K562 (cell line): ENCODE data around the gene TMEM135. TPM values are rescaled to one million over a fixed set of nuclear protein-coding genes. Genes with fewer than 3 reads are reported as not detected.

Experiments
- ATAC-seq: fragments of 200-7000 bp; cut with Tn5 transposase; 3 replicates; pipeline ENCODE4 v1.9.1; 2020; ENCODE audit warnings: moderate library complexity
- BruUV-seq: library from RNA; stranded (reverse); fragments of 400-500 nt; replicated peaks from 2 replicates; lab custom pipeline; 2021; lab: Mats Ljungman, UMichigan
- CTCF ChIA-PET: fragments of 300-600 bp; formaldehyde crosslinking; extraction: SDS; loops from one replicate; lab custom pipeline; 2021; ENCODE audit warnings: low intra/inter-chr PET ratio; lab: Yijun Ruan, JAX
- POLR2A ChIA-PET: fragments of 300-600, 350-650 bp; sonication (Branson Sonifier 250); formaldehyde crosslinking; extraction: SDS; loops from one replicate; lab custom pipeline; 2021; ENCODE audit warnings: antibody characterized with exemption, inconsistent platforms; lab: Yijun Ruan, JAX
- DNase-seq, 4 experiments: peaks; one replicate each; pipeline versions ENCODE4 v3.0.0 to v3.0.0-alpha.2; 2011 to 2018; ENCODE audit warnings: low spot score in 3 of 4, mixed read lengths in 3 of 4; ENCODE audit errors: extremely low read depth in 1 of 4
- FAIRE-seq: peaks from 2 replicates; lab custom pipeline; 2011; peaks lifted over from hg19 to GRCh38; lab: Jason Lieb, UNC
- H2AFZ ChIP-seq: 2 replicates; pipeline ENCODE4 v1.6.0; 2011; ENCODE audit warnings: low read depth, low read length, control low read depth, inconsistent platforms
- H3K27ac ChIP-seq: fragments of 200-600 bp; 3 replicates; pipeline ENCODE4 v1.8.0; 2011; ENCODE audit warnings: low read depth, mild to moderate bottlenecking, control low read depth, inconsistent platforms, low read length, moderate library complexity, mixed read lengths; ENCODE audit errors: extremely low read depth
- H3K27me3 ChIP-seq, 2 experiments: fragments of 300-600 bp in 1 of 2; 2 replicates in 1 of 2; 3 replicates in 1 of 2; pipeline versions ENCODE4 v1.6.0 to v1.8.0; 2011; ENCODE audit warnings: inconsistent platforms in 2 of 2, low read length in 2 of 2, mild to moderate bottlenecking in 1 of 2, mixed read lengths in 1 of 2, moderate library complexity in 1 of 2; ENCODE audit not compliant: control insufficient read depth in 2 of 2, insufficient read depth in 2 of 2
- H3K36me3 ChIP-seq: fragments of 300-600 bp; 3 replicates; pipeline ENCODE4 v1.8.0; 2011; ENCODE audit warnings: mild to moderate bottlenecking, low read length, inconsistent platforms; ENCODE audit not compliant: control insufficient read depth, insufficient read depth
- H3K4me1 ChIP-seq, 2 experiments: fragments of 200-600 bp in 1 of 2; replicated peaks in 1 of 2; 2 replicates in 1 of 2; 3 replicates in 1 of 2; pipeline versions ENCODE4 v1.5.1 to v1.8.0; 2011; ENCODE audit warnings: inconsistent platforms in 2 of 2, low read length in 2 of 2, mild to moderate bottlenecking in 1 of 2, mixed read lengths in 1 of 2, moderate library complexity in 1 of 2; ENCODE audit not compliant: control insufficient read depth in 2 of 2, insufficient read depth in 2 of 2
- H3K4me2 ChIP-seq: 2 replicates; pipeline ENCODE4 v1.6.1; 2011; ENCODE audit warnings: low read length, control low read depth, inconsistent platforms, mixed read lengths; ENCODE audit not compliant: insufficient read depth
- H3K4me3 ChIP-seq: fragments of 200-600 bp; sonication (generic), shearing (Covaris generic); 2 replicates; pipeline ENCODE4 v1.5.1; 2016; ENCODE audit warnings: control low read depth, inconsistent platforms
- H3K79me2 ChIP-seq: fragments of 200-600 bp; 3 replicates; pipeline ENCODE4 v1.8.0; 2011; ENCODE audit warnings: low read length, inconsistent platforms; ENCODE audit not compliant: control insufficient read depth, insufficient read depth
- H3K9ac ChIP-seq, 2 experiments: 2 replicates each; pipeline versions ENCODE4 v1.6.0 to v1.6.1; 2011; ENCODE audit warnings: low read depth in 2 of 2, low read length in 2 of 2, control low read depth in 1 of 2, inconsistent platforms in 1 of 2, mild to moderate bottlenecking in 1 of 2, mixed read lengths in 1 of 2; ENCODE audit not compliant: insufficient read depth in 1 of 2
- H3K9me1 ChIP-seq: one replicate; pipeline ENCODE4 v1.6.0; 2011; ENCODE audit warnings: inconsistent platforms, mild to moderate bottlenecking, low read length, moderate library complexity; ENCODE audit not compliant: control insufficient read depth, insufficient read depth
- H3K9me3 ChIP-seq: replicated peaks from 2 replicates; pipeline ENCODE4 v1.5.1; 2011; ENCODE audit warnings: low read depth, low read length, inconsistent platforms; ENCODE audit not compliant: control insufficient read depth, insufficient read depth
- H4K20me1 ChIP-seq: replicated peaks from 2 replicates; pipeline ENCODE4 v1.6.1; 2011; ENCODE audit warnings: low read length, inconsistent platforms, mixed read lengths; ENCODE audit not compliant: control insufficient read depth, insufficient read depth
- CTBP1 ChIP-seq: fragments of 450-650 bp; IDR thresholded peaks from 2 replicates; pipeline ENCODE4 v1.6.1; 2016; ENCODE audit warnings: borderline replicate concordance
- IRF2 ChIP-seq: sonication (generic); formaldehyde crosslinking; IDR thresholded peaks from 2 replicates; pipeline ENCODE4 v1.8.1; 2022; ENCODE audit warnings: mild to moderate bottlenecking, missing genetic modification reagents
- MAFF ChIP-seq: IDR thresholded peaks from 2 replicates; pipeline ENCODE4 v1.6.1; 2012; ENCODE audit warnings: low read length, improper control_type of control experiment
- MYBL2 ChIP-seq, 2 experiments: fragments of 450-650 bp in 1 of 2; sonication (generic) in 1 of 2; formaldehyde crosslinking in 1 of 2; IDR thresholded peaks; 2 replicates each; pipeline versions ENCODE4 v1.6.1 to v1.8.1; 2017 to 2022; ENCODE audit warnings: borderline replicate concordance in 1 of 2, inconsistent platforms in 1 of 2, low read depth in 1 of 2, mild to moderate bottlenecking in 1 of 2, missing genetic modification reagents in 1 of 2, moderate library complexity in 1 of 2
- NFE2 ChIP-seq: IDR thresholded peaks from 2 replicates; pipeline ENCODE4 v1.6.1; 2014; ENCODE audit warnings: antibody characterized with exemption, low read depth
- RBM39 ChIP-seq: fragments of 200-400 bp; formaldehyde crosslinking; optimal IDR thresholded peaks from 2 replicates; pipeline ENCODE3; 2018; ENCODE audit warnings: low read depth, low read length
- TCF3 ChIP-seq: sonication (generic); formaldehyde crosslinking; IDR thresholded peaks from 2 replicates; pipeline ENCODE4 v1.4.0; 2020; ENCODE audit warnings: mild to moderate bottlenecking, missing genetic modification reagents
- ZNF766 ChIP-seq: fragments of 200-800 bp; sonication (Bioruptor generic); conservative IDR thresholded peaks from 2 replicates; pipeline ENCODE4 v1.6.1; 2016; ENCODE audit warnings: missing genetic modification characterization, missing compliant biosample characterization
- WGBS: fragments of 100-300 bp; shearing (Covaris generic); methylation state at CpG from one replicate; pipeline ENCODE4 v1.1.6; 2016; ENCODE audit warnings: low coverage, mixed read lengths; ENCODE audit not compliant: insufficient coverage; ENCODE audit errors: missing lambda C conversion rate; 5-methylcytosine and 5-hydroxymethylcytosine counted together
- in situ Hi-C: fragments of 300-500 bp; cut with MboI; formaldehyde crosslinking; loops from 4 replicates; pipeline ENCODE4 v1.15.0; 2018; ENCODE audit warnings: inconsistent platforms, mixed read lengths
- intact Hi-C: fragments of 100-400 bp; cut with micrococcal nuclease; formaldehyde crosslinking; loops from 2 replicates; pipeline ENCODE4 v1.14.2; 2022
- polyA plus RNA-seq, 8 experiments: library from polyadenylated mRNA; depleted of rRNA in 4 of 8; stranded (reverse) in 5 of 8; unstranded in 3 of 8; fragments of >200 nt; fragmentation: Nextera tagmentation in 2 of 8; fragmentation: Illumina TruSeq in 1 of 8; extraction: Ambion mirVana in 2 of 8; extraction: Trizol in 1 of 8; gene quantifications; 2 replicates each; pipeline versions ENCODE4 v1.2.1 to v1.2.3, GENCODE V29; 2011 to 2014; ENCODE audit warnings: inconsistent platforms in 1 of 8, missing spikeins in 1 of 8
- total RNA-seq, 7 experiments: library from RNA; depleted of rRNA in 6 of 7; stranded (reverse); fragments of >200 nt in 6 of 7; fragmentation: Illumina TruSeq in 2 of 7; extraction: Trizol in 2 of 7; gene quantifications; 2 replicates each; pipeline versions ENCODE4 v1.2.1 to v1.2.3, GENCODE V29; 2011 to 2021; ENCODE audit warnings: low replicate concordance in 1 of 7
- TF ChIP-seq, protein P1 (sequence below): fragments of 250-450 bp; sonication (Bioruptor Pico); IDR thresholded peaks from 2 replicates; pipeline ENCODE4 v1.5.0; 2020; ENCODE audit warnings: mild to moderate bottlenecking, borderline replicate concordance
- TF ChIP-seq, protein P2 (sequence below): sonication (generic); formaldehyde crosslinking; IDR thresholded peaks from 2 replicates; pipeline ENCODE4 v1.8.0; 2022; ENCODE audit warnings: mild to moderate bottlenecking, missing genetic modification reagents, borderline replicate concordance
- TF ChIP-seq, protein P3 (sequence below): fragments of 200-800 bp; sonication (Bioruptor generic); IDR thresholded peaks from 2 replicates; pipeline ENCODE4 v1.6.1; 2017; ENCODE audit warnings: missing genetic modification characterization, missing compliant biosample characterization
- TF ChIP-seq, protein P4 (sequence below), 2 experiments: fragments of 450-650 bp in 1 of 2; sonication (generic) in 1 of 2; formaldehyde crosslinking in 1 of 2; IDR thresholded peaks in 1 of 2; conservative IDR thresholded peaks in 1 of 2; 2 replicates each; pipeline versions ENCODE4 v1.6.1 to v1.8.1; 2016 to 2023; ENCODE audit warnings: mild to moderate bottlenecking in 2 of 2, moderate library complexity in 2 of 2, inconsistent platforms in 1 of 2, missing genetic modification reagents in 1 of 2

TMEM135 gene
- total and polyA plus RNA-seq, 9 of the 15 experiments (the other 6 are each of a cell fraction or from before 2014, with no cell fraction given): 17.3 to 53.6 (median 24.9) TPM

DNA sequence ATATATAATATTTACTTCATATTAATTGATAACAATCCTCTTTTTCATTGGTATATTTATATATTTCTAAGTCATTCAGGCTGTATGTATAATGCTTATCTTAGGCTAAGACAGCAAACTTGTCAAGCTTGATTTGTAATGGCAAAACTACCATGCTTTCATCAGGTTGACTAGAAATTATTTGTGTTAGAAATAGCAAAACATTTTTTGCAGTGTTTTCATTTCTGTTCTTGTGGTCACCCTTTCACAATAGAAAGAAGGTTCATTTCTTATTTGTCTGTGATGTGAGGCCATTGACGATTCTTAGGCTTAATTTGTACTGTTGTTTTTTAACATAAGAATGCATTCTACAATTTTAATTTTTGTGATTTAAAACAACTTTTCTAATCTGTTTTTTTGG lies 197.6 kb downstream of the TMEM135 start:
- Histone ChIP-seq H3K9ac (no peak overlapping the region), H3K27ac (no peak overlapping the region), H2AFZ (no peak overlapping the region), H3K36me3 (peaks cover 3% of the 10 kb centered on the region; the same call in 1 of the 3 replicates), H3K79me2 (no peaks in the 10 kb centered on the region), H3K4me3 (no peak overlapping the region), H3K4me1 (no peaks in the 10 kb centered on the region), H3K4me2 (no peak overlapping the region), H3K9me3 (peaks cover 8% of the 10 kb centered on the region), H4K20me1 (no peaks in the 10 kb centered on the region), H3K27me3 (no peaks in the 10 kb centered on the region), H3K9me1 (no peaks in the 10 kb centered on the region)
- ATAC-seq: no peak
- CTCF ChIA-PET: no interaction called here
- in situ Hi-C loops (no loop called here), intact Hi-C loops (no loop called here)
- POLR2A ChIA-PET: interaction anchor here (0.8 kb wide), 1 partner anchor 9 kb away, joined by 4 read pairs; no protein-coding TSS in a partner anchor
- no peak for FAIRE-seq
- WGBS: 44% methylated on average over 1 of the region's 1 CpG
- DNase-seq: no peak
- BruUV-seq: no TSS peak
- TF ChIP-seq RBM39: no peak
- no peak for TF ChIP-seq MYBL2 (IDR thresholded peaks at IDR 0.05; ENCODE audit: low read depth)
- TF ChIP-seq MYBL2 (CRISPR knock-in tag; IDR thresholded peaks at IDR 0.05; ENCODE audit: borderline replicate concordance): no peak
- no peak for TF ChIP-seq IRF2 (CRISPR knock-in tag)
- TF ChIP-seq ZNF766 (CRISPR knock-in tag): no peak
- TF ChIP-seq, protein P1, sequence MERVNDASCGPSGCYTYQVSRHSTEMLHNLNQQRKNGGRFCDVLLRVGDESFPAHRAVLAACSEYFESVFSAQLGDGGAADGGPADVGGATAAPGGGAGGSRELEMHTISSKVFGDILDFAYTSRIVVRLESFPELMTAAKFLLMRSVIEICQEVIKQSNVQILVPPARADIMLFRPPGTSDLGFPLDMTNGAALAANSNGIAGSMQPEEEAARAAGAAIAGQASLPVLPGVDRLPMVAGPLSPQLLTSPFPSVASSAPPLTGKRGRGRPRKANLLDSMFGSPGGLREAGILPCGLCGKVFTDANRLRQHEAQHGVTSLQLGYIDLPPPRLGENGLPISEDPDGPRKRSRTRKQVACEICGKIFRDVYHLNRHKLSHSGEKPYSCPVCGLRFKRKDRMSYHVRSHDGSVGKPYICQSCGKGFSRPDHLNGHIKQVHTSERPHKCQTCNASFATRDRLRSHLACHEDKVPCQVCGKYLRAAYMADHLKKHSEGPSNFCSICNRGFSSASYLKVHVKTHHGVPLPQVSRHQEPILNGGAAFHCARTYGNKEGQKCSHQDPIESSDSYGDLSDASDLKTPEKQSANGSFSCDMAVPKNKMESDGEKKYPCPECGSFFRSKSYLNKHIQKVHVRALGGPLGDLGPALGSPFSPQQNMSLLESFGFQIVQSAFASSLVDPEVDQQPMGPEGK (CRISPR knock-in tag): no peak
- TF ChIP-seq TCF3: no peak
- TF ChIP-seq, protein P2, sequence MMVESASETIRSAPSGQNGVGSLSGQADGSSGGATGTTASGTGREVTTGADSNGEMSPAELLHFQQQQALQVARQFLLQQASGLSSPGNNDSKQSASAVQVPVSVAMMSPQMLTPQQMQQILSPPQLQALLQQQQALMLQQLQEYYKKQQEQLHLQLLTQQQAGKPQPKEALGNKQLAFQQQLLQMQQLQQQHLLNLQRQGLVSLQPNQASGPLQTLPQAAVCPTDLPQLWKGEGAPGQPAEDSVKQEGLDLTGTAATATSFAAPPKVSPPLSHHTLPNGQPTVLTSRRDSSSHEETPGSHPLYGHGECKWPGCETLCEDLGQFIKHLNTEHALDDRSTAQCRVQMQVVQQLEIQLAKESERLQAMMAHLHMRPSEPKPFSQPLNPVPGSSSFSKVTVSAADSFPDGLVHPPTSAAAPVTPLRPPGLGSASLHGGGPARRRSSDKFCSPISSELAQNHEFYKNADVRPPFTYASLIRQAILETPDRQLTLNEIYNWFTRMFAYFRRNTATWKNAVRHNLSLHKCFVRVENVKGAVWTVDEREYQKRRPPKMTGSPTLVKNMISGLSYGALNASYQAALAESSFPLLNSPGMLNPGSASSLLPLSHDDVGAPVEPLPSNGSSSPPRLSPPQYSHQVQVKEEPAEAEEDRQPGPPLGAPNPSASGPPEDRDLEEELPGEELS (CRISPR knock-in tag): no peak
- no peak for TF ChIP-seq MAFF
- TF ChIP-seq NFE2: no peak
- TF ChIP-seq CTBP1: no peak
- TF ChIP-seq, protein P3, sequence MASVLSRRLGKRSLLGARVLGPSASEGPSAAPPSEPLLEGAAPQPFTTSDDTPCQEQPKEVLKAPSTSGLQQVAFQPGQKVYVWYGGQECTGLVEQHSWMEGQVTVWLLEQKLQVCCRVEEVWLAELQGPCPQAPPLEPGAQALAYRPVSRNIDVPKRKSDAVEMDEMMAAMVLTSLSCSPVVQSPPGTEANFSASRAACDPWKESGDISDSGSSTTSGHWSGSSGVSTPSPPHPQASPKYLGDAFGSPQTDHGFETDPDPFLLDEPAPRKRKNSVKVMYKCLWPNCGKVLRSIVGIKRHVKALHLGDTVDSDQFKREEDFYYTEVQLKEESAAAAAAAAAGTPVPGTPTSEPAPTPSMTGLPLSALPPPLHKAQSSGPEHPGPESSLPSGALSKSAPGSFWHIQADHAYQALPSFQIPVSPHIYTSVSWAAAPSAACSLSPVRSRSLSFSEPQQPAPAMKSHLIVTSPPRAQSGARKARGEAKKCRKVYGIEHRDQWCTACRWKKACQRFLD (CRISPR knock-in tag): no peak
- TF ChIP-seq, protein P4, sequence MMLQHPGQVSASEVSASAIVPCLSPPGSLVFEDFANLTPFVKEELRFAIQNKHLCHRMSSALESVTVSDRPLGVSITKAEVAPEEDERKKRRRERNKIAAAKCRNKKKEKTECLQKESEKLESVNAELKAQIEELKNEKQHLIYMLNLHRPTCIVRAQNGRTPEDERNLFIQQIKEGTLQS (IDR thresholded peaks at IDR 0.05): no peak
- TF ChIP-seq, protein P4 (CRISPR knock-in tag; conservative IDR thresholded peaks at IDR 0.05): no peak
